CD4-positive, alpha-beta T cell treated with Interleukin-12 subunit alpha and Interleukin-12 subunit beta, for 1 hour (primary cell): Measurements from ENCODE around the gene HABP2.

Source experiments
- DNase-seq: peaks from one replicate; pipeline ENCODE4 v3.0.0-alpha.2; 2020

The HABP2 gene

DNA sequence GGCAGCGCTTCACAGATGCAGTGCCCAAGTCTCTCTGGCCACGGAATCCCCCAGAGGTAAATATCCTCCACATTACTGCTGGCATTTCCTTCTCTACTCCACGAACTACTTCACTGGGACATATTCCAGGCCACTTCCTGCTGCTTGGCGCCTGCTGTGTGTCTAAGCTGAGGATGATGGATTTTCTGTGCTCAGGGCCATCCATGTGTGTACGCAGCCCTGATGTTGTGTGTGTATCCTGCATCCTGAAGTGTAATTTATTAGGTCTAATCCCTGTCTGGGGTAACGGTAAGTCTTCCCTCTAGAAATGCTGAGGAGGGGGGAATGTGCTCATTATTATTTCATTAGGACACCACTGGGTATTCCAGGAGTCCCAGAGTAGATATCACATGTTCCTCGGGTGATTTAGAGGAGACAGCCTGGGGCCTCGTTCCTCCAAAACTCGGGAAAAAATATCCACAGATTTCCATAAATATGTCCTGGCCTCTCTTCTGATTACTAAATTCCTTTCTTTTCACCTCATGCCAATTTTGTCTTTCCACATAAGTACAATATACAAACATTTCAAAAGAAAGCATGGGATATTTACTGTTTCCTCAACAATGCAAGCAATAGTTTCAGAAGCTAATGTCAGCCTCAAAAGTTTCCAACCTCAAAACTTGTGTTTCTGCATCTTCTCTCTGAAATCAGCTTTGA lies 25.5 kb upstream of the HABP2 start:
- no peak for DNase-seq

DNA sequence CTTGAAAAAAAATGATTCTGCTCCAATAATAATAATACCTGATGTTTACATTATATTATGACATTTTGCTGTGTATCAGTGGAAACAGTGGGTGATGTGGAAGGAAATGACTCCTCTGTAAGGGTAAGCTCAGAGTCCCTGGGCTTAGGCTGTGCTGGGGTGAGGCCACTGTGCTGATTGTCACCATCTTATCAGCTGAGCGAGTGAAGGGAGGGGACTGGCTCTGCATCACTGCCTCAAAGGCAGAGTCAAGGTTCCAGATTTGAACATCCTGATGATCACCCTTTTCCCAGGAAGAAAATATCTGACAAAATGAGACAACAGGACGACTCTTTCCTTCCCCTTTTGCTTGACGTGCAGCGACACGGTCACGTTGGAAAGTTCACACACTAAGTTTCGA lies 24.0 kb upstream of the HABP2 start:
- no peak for DNase-seq

DNA sequence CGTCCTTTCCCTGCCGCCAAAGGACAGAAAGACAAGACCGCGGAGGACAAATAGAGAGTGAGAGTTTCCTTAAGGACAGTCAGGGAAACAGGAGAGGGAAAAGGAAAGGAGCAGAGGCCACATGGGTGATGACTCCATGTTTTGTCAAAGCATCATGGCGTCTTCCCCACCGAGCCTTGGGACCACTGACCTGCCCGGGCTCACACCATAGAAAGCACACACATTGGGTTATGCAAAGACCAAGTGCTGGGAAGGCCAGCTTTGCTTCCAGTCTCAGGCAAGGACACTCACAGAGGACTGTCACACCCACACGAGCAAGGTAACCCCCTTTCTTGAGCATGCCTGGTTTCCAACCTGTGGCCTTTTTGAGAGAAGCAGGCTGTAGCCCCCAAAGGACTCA lies 23.3 kb upstream of the HABP2 start:
- DNase-seq: no peak

DNA sequence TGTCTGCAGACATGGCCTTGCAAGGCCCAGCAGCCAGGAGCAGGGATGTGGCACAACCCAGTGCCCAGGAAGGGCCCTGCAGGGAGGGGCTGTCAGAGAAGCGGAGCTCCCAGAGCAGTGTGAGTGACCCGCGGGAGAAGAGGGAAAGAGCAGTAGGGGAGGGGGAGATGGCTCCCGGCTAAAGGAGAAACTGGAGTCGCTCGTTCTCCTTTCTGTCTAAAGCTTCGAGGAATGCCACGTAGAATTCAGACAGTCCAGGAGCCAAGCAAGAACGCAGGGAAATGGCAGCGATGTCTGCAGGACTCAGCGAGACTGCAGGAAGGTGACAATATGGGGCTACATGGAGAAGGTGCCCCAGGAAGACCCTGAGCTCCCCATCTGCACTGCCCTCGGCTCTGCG lies 22.4 kb upstream of the HABP2 start:
- DNase-seq: no peak

DNA sequence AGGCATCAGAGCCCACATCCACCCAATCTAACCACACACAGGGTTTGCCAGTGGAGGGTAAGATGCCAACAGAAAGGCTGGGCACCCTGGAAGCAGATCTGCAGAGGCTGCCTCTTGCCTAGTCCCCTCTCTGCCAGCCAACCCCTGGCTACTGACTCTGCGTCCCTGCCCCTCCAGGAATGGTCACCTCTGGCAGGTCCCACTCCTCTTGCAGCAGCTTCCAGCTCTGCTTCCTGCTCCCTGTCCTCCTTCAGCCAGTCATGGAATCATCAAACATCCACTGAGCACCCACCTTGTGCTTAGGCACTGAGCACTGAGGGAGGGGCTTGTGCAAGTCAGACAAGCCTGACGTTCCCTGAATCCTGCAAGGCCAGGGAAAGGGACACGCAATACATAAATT lies 20.1 kb upstream of the HABP2 start:
- DNase-seq: no peak

DNA sequence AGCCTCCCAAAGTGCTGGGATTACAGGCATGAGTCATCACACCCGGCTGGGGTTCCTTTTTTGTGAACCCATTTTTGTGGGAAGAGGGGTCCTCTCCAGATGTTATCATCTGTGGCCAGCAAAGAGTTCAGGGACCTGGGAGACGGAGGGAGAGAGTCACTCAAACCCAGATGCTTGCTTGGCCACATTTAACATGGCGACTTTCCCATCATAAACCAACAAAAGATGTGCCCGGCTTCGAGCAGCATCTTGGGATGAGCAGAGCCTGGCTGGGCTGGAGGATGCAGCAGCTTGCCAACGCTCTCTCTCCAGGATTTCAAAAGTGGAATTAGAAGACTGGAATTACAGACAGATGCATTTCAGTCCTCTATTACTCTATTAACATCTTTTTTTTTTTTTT lies 19.1 kb upstream of the HABP2 start:
- no peak for DNase-seq

DNA sequence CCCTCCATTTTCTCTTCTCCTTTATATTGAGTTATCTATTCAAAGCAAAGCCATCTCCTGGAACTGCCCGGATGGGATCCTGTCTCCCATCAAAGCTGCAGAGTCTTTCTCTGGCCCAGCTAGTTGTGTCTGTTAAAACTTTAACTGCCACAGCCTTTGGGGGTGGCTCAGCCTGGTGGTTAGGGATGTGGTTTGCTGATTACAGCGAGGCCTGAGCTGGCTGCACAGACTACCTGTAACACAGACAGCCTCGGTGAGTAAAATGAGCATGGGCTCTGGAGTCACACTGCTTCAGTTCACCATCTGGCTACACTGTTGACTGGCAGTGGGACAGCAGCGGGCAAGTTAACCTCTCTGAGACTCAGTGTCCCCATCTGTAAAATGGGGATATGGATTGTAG lies 18.4 kb upstream of the HABP2 start:
- no peak for DNase-seq

DNA sequence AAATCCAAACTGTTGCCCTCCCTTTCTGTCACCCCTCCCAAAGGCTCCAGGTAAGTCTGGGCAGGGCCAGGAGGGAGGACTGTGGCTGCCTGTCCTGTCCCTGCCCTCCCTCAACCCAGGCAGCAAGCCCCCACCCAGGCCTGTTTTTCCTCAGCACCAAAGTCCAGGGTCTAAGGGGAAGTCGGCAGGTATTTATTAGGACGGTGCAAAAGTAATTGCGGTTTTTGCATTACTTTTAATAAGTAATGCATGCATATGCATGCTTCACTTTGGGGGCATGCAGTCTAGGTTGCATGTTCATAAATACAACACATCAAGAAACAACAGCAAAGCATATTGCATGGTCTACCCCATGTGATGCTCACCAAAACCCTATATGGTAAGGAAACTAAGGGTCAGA lies 15.2 kb upstream of the HABP2 start:
- no peak for DNase-seq

DNA sequence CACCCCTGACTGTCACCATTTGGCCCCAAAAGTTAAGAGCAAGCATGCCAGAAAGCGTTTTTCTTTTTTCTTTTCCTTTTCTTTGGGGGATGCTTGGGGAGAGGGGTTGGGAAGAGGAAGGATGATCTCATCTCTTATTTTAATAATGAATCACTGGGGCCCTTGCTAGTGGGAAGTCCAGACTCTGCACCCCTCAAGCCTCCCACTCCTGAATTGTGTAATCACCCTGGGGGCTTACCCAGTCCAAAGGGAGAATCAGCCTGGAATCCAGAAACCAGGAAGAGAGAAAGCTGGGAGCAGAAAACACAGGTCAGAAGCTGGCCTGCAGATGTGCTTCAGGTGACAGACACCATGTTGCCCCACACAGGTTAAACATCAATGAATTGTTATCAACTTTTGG lies 14.7 kb upstream of the HABP2 start:
- no peak for DNase-seq

DNA sequence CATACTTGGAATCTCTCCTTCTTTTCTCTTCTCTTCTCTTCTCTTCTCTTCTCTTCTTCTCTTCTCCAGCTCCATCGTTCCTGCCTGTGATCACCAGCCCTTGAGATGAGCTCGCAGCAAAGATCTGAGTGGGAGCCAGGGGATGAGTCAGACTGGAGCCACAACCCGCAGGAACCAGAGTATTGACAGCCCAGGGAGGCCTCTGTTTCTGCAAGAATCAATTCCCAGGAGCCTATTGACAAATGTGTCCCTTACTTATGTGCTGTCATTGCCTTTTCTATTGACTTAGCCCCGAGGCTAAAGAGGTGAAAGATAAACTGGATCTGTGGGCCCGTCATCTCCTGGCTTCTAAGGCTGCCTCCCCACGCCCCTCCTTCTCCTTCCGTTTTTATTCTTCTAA lies 13.1 kb upstream of the HABP2 start:
- DNase-seq: no peak

DNA sequence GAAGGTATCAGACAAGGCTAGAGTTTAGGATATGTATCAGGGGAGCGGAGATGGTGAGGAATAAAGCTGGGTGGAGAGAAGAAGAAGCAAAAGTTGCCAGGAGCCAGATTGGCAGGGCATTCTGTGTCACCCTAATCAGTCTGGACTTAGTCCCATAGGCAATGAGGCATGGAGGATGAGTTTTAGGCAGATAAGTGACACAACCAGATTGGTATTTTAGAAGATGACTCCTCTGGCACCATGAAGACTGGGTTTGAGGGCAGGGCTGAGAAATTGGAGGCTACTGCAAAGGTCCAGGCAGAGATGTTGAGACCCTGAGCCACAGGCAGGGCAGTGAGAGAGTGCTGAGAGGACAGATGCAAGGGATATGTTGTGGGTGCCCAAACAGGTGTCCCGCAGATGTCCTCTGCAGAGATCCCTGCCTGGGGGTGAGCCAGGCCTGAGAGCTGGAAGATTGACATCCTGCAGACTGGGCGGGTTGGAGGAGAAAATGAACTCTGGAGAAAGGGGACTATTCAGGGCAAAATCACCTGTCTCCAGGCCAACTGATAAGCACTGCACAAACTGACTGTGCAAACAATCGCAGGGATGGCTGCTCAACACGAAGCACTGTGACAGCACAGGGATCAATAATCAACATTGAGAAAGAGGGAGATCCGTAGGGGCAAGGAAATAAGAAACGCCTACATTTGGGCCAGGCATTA lies 11.9 kb upstream of the HABP2 start:
- DNase-seq: no peak

DNA sequence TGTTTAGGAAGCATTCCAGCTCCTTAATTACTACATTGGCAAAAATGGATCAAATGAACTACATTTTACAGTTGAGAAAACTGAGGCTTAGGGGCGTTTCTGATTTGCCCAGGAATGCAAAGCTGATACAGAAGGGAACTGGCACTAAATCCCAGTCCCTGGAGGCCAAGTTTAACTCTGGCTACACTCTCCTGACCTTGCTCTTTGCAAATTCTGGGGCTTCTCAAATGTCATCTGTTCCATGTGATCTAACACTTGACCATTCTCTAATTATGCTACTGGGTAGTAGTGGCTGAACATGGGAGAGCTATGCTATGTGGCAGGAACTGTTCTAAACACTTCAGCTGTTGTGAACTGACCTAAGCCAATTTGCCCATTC lies 11.3 kb upstream of the HABP2 start:
- no peak for DNase-seq

DNA sequence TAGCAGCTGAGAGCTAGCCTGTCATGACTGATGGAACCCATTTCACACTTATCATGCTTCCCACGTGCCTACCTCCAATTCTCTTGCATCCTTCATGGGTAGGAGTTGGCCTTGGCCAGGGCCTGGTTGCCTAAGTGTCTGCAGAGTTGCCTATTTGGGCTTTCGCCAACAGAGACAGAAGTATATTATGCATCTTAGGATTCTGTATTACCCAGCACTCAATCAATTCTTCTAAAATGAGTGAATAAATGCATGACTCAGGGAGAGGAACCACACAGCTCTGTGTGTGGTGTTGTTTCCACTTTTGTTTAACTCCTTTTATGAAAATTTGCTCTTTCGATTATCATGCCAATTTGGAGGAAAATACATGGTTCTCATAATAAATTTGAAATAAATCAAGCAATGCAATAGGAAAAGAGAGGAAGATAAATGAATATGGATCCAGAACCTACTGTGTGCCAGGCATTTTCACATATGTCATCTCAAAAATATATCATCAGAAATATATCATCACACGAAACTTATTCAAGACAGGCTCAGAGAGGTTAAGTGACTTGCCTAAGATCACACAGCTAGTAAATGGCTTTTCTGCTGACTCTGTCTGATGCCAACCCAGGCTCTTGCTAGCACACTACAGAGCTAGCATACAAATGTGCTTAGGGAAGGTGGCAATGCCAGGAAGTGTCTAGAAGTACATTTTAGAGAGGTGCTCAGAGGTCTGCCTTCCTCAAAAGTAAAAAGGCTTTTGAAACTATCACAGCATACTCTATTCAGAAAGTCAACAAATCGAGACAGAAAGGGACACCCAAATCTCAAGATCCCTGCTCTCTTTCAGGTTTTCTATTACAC lies 9.5 kb upstream of the HABP2 start:
- no peak for DNase-seq

DNA sequence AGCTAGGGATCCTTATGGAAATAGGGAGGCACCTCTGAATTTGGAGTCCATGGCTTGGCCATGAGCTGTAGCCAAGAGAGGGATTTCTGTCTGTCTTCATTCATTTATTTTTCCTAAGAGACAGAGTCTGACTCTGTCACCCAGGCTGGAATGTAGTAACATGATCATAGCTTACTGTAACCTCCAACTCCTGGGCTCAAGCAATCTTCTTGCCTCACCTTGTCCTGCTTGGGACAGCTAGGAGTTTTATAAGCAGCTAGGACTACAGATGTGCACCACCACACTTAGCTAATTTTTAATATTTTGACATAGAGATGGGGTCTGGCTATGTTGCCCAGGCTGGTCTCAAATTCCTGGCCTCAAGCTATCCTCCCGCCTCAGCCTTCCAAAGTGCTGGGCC lies 8.5 kb upstream of the HABP2 start:
- no peak for DNase-seq

DNA sequence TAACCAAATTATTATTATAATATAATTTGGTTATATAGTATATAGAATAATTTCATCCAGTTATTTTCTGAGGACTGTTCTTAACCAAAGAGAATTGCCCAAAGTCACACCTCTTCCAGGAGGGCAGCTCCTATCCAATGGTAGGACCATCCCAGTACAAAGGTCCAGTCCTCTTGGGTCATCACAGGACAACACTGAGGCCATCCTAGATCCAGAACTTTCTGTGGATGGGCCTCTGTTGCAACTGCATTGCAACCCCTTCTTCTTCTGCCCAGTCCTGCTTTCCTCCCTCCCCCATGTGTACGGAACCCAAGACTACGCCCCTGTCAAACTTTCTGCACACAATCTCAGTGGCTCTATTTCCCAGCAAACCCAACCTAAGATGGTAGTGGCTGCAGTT lies 5.4 kb upstream of the HABP2 start:
- no peak for DNase-seq

DNA sequence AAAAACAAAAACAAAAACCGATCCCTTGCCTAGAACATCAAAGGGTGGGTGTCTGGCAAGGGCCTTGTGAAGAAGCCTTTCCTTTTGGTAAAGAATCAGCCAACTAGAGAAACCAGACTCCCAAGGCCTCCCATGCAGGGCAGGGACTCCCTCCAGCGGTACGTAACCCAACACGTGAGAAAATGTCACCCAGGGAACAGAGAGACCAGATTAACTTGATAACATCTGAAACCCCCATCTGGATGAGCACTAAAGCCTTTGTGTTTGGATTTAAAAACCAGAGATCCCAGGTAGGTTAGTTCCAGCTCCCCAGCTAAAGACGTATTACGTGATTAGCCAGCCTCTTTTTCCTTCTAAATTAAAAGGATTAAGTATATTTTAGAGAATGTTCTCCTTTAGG lies 3.0 kb upstream of the HABP2 start:
- no peak for DNase-seq

DNA sequence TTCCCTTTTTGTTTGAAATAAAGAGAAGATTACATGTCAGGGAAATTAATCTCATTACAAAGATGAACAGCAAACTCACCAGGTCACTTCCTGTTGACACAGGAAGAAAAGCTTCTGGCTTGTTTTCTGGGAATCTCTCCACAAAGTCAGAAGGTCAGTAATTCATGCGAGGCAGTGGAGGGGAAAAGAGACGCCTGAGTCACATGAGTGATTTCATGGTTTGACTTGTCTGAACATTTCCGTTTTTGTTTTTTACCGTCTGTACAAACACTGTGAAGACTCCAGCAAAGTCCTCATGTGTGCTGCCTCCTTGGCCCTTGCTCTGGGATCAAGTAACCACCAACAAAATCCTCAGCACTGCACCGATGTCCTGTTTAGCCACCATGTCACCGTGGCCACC lies 2.5 kb upstream of the HABP2 start:
- no peak for DNase-seq

DNA sequence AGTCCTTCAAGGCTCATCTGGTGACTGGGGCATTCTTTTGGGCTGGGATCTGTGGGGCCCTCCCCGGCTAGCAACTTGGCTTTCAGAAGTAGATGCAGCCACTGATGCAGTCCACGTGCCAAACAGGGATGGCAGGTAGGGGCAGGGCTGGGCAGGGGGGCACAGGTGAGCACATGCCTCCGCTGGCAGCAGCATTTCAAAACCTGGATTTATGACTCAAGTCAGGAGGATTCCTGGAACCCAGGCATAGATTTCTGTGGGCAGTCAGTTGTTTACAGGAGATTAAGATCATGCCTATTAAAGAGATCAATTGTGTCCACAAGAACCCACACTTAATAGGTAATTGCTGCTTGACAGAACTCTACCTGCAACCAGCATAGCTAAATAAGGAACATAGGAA lies 839 bp upstream of the HABP2 start:
- no peak for DNase-seq

DNA sequence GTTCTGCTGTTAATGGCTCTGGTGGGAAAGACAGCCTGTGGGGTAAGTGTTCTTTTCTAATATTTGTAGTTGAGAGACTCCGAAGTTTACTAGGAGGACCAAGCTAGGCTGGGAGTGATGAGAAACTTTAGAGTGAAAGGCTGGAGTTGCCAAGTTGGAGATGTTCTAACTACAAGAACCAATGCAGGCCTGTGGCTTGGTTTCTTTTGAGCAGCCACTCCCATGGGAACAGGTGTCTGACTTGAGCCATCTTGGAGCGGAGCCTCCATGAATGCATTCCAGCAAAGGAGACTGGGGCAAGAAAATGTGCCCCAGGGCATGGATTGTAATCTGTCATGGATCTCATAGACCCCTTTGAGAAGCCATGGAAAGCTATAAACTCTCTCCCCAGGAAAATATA lies 296 bp downstream of the HABP2 start:
- no peak for DNase-seq

DNA sequence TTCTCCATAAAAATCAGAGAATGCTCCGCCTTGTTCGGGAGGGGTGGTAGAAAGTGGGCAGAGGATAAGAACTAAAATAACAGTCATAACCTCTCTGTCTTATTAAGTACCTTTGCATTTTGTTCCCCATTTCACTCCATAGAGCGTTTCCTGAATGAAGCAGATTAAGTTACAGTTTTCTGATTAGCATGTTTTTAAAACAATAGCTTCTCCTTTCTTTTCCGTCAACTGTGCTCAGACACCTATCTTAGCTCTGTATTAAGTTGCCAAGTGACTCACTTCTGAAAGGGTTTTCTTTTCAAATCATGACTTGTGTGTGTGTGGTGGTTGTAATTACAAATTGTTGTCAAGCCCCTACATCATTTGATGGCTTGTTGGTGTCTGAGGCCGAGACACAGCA lies 1.4 kb downstream of the HABP2 start:
- no peak for DNase-seq

DNA sequence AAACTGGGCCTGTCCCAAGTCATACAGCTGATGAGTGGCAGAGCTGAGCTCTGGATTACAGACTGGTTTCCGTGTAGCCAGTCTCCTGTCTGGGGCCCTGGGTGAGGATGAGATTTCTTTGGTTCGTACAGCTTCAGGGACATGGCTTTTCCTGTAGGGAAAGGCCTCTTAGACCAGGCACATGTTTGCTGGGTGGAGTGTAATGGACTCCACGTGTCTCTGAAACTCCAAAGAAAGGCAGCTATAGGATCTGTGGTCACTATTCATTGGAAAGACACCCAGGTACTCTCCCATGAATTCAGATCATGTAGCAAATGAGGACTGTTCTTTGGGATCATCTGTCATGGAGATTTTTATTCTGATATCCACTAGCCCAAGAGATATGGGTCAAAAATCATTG lies 2.4 kb downstream of the HABP2 start:
- DNase-seq: no peak

DNA sequence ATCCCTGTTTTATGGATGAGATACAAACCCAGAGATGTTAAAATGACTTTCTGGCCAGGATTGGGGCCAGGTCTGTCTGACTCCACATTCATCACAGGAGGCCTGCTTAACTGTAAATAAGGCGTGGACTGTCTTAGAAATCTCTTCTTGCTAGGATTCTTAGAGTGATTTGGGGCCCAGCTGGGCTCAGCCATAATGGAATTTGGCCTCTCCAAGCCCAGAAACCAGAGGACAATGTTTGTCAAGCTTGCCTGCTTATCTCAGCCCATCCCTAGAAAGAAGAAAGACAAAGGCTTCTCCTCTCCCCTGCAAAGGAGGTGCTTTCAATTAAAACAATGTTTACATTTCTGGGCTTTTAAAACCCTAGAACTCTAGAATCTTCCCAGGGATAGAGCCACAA lies 2.9 kb downstream of the HABP2 start:
- DNase-seq: no peak

DNA sequence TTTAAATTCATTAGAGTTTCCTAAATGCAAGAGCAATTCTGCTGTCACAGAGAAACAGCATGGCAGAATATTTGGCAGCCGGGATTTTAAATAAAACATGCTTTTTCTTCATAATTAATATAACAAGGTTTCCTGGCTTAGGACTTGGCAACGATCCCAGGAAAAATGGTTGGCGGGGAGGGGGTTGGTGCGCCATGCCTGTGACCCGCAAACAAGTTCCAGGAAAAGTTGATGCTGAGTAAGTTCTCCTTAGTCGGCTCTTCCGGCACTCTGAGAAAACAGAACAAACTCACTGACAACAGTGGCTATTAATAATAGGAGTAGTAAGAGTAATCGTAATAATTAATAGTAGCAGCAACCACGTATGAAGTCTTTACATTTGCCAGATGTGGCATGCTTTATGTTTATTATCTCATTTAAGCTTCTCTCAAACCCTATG lies 4.6 kb downstream of the HABP2 start:
- no peak for DNase-seq

DNA sequence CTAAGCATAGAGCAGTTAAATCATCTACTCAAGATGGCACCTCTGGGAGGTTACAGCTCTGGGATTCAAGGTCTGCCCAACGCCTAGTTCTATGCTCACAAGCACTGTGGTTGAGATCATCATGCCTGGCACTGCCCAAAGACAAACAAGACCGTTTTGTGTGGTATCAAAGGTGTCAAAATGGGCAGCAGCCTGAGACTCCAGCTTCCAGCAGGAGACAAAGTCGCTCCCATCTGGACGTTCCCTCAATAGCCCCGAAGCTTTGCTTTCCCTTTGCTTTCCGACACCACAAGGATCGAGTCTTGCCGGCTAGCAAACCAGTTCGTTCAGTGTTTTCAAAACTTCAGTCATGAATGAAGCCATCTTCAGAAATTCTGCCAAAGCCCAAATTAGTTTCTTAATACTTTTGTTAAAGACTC lies 5.1 kb downstream of the HABP2 start:
- no peak for DNase-seq
